ENCODE results near the gene PLEKHG3.

- TF ChIP-seq SP1 (IDR thresholded peaks at IDR 0.05) (no peak), ATF3 (IDR thresholded peaks at IDR 0.05) (no peak), RAD21 (IDR thresholded peaks at IDR 0.05) (no peak), CTCF (IDR thresholded peaks at IDR 0.05; ENCODE audit: low read depth, low read length, missing input control) (no peak), GABPA (IDR thresholded peaks at IDR 0.05 in 1 of 2, conservative IDR thresholded peaks at IDR 0.05 in 1 of 2) (no peak), TAF1 (conservative IDR thresholded peaks at IDR 0.05) (no peak), FOXA1 (IDR thresholded peaks at IDR 0.05) (no peak), HNF4G (IDR thresholded peaks at IDR 0.05) (no peak)
Observed at GRCh38 chr14:64692986-64693809, 11.0 kb upstream of the PLEKHG3 start.

All from liver (tissue), 3 donors.